Measurements from ENCODE around the gene GPR84.

- no peak for TF ChIP-seq CTCF (IDR thresholded peaks at IDR 0.05)
- TF ChIP-seq POLR2A (IDR thresholded peaks at IDR 0.05), result no peak
Observed at GRCh38 chr12:54330442-54330841, 33.8 kb downstream of the GPR84 start.

Measured in vagina (tissue), 2 donors.